ENCODE results near the gene GRIN3A.

The GRIN3A gene

DNA sequence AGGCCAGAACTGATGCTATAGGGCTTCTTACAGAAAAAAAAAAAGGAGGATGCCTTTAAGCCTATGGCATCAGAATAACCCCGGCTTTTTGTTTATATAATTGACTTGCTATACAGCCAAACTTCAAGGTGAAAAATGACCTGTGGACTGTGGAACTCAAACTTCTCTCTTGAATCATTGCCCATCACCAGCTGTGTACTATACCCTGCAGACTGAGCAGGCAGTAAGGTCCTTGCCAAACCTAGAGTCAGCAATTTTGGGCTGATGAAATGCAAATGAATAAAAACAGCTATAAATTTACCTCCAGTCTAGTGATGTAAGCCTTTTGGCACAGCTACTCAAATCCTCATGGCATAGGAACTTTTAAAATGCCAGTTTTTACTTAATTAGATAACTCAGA, 99.1 kb downstream of the GRIN3A start:
- DNase-seq (ENCODE audit: insufficient read length, low spot score) (no peak), FAIRE-seq (no peak)
- TF ChIP-seq PAX5 (IDR thresholded peaks at IDR 0.05; ENCODE audit: insufficient read depth, low read length, severe bottlenecking), result no peak
- TF ChIP-seq POLR2A (IDR thresholded peaks at IDR 0.05; ENCODE audit: low read depth, low read length), result no peak
- no peak for TF ChIP-seq POLR2AphosphoS5 (IDR thresholded peaks at IDR 0.05; ENCODE audit: low read depth, low read length)
- no peak for TF ChIP-seq POU2F2 (IDR thresholded peaks at IDR 0.05; ENCODE audit: low read depth, low read length)
- no peak for TF ChIP-seq TAF1 (IDR thresholded peaks at IDR 0.05; ENCODE audit: low read depth, low read length)
- no peak for TF ChIP-seq SPI1 (IDR thresholded peaks at IDR 0.05; ENCODE audit: low read depth, low read length)

GRCh38 chr9:101636247-101636646, 102.2 kb downstream of the GRIN3A start:
- DNase-seq (ENCODE audit: insufficient read length, low spot score) (no peak), FAIRE-seq (no peak)
- TF ChIP-seq TAF1 (IDR thresholded peaks at IDR 0.05; ENCODE audit: low read depth, low read length), result no peak
- TF ChIP-seq PAX5 (IDR thresholded peaks at IDR 0.05; ENCODE audit: insufficient read depth, low read length, severe bottlenecking), result no peak
- peak; percentile 41 for TF ChIP-seq SPI1 (IDR thresholded peaks at IDR 0.05; ENCODE audit: low read depth, low read length)

DNA sequence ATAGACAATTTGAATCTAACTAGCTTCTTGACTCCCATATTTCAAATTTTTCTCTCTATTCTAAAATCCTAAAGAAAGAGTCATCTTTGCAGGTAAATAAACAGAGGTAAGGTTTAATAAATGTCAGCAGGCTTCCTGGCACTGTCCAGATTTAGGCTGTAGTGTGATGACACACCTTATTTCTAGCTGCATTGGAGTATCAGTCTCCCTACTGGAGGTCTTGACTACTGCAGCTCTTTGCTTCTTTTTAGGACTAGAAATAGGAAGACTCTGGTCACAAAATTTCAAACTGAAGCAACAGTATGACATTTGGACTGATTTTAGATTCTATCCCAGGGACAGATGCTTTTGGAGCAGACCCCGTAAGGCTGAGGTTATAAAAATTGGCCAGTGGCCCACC, 103.0 kb downstream of the GRIN3A start:
- no peak for DNase-seq (ENCODE audit: insufficient read length, low spot score)
- FAIRE-seq, result no peak
- TF ChIP-seq SPI1 (IDR thresholded peaks at IDR 0.05; ENCODE audit: low read depth, low read length) (no peak), POLR2AphosphoS5 (IDR thresholded peaks at IDR 0.05; ENCODE audit: low read depth, low read length) (no peak), TAF1 (IDR thresholded peaks at IDR 0.05; ENCODE audit: low read depth, low read length) (no peak), POU2F2 (IDR thresholded peaks at IDR 0.05; ENCODE audit: low read depth, low read length) (no peak), POLR2A (IDR thresholded peaks at IDR 0.05; ENCODE audit: low read depth, low read length) (no peak), PAX5 (IDR thresholded peaks at IDR 0.05; ENCODE audit: insufficient read depth, low read length, severe bottlenecking) (no peak)

DNA sequence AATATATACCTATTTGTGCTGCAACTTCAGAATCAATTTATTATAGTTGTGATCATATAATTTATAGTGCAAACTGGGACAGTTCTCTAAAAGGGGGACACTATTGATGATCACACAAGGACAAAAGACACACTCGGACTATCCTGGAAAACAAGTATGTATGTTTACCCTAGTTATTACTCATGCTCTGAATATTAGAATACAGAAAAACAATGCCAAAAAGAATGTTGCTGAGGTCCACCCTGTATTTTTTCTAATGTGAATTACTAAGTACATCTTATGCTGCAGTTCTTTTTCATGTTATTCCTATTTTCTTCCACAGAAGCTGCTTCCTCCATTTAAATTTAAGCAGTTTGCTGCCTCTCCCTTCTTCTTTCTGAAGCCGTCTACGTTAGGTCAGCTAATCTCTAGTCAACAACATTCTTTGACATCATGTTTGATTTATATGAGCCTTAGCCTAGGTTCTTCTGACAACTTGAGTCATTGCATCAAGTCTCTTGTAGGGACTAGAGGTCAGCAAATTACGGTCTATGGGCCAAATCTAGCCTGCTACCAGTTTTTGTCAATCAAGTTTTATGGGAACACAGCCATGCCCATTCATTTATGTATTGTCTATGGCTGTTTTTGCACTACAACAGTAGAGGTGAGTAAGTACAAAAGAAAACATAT, 103.6 kb downstream of the GRIN3A start:
- no peak for TF ChIP-seq TAF1 (IDR thresholded peaks at IDR 0.05; ENCODE audit: low read depth, low read length)
- no peak for TF ChIP-seq SPI1 (IDR thresholded peaks at IDR 0.05; ENCODE audit: low read depth, low read length)
- no peak for TF ChIP-seq POLR2A (IDR thresholded peaks at IDR 0.05; ENCODE audit: low read depth, low read length)
- TF ChIP-seq POU2F2 (IDR thresholded peaks at IDR 0.05; ENCODE audit: low read depth, low read length), result no peak
- no peak for TF ChIP-seq POLR2AphosphoS5 (IDR thresholded peaks at IDR 0.05; ENCODE audit: low read depth, low read length)
- TF ChIP-seq PAX5 (IDR thresholded peaks at IDR 0.05; ENCODE audit: insufficient read depth, low read length, severe bottlenecking), result no peak
- no peak for DNase-seq (ENCODE audit: insufficient read length, low spot score)
- FAIRE-seq, result no peak

- DNase-seq (ENCODE audit: insufficient read length, low spot score) (no peak), FAIRE-seq (no peak)
- TF ChIP-seq SPI1 (IDR thresholded peaks at IDR 0.05; ENCODE audit: low read depth, low read length) (no peak), TAF1 (IDR thresholded peaks at IDR 0.05; ENCODE audit: low read depth, low read length) (no peak), POLR2AphosphoS5 (IDR thresholded peaks at IDR 0.05; ENCODE audit: low read depth, low read length) (no peak), POU2F2 (IDR thresholded peaks at IDR 0.05; ENCODE audit: low read depth, low read length) (no peak), PAX5 (IDR thresholded peaks at IDR 0.05; ENCODE audit: insufficient read depth, low read length, severe bottlenecking) (no peak), POLR2A (IDR thresholded peaks at IDR 0.05; ENCODE audit: low read depth, low read length) (no peak)
These were observed 105.8 kb downstream of the GRIN3A start for GRCh38 chr9:101632611-101633010.

- no peak for TF ChIP-seq TAF1 (IDR thresholded peaks at IDR 0.05; ENCODE audit: low read depth, low read length)
- TF ChIP-seq POLR2A (IDR thresholded peaks at IDR 0.05; ENCODE audit: low read depth, low read length), result no peak
- TF ChIP-seq POLR2AphosphoS5 (IDR thresholded peaks at IDR 0.05; ENCODE audit: low read depth, low read length), result no peak
- no peak for TF ChIP-seq POU2F2 (IDR thresholded peaks at IDR 0.05; ENCODE audit: low read depth, low read length)
- no peak for TF ChIP-seq PAX5 (IDR thresholded peaks at IDR 0.05; ENCODE audit: insufficient read depth, low read length, severe bottlenecking)
- no peak for TF ChIP-seq SPI1 (IDR thresholded peaks at IDR 0.05; ENCODE audit: low read depth, low read length)
- DNase-seq (ENCODE audit: insufficient read length, low spot score) (no peak), FAIRE-seq (no peak)
These were observed 106.6 kb downstream of the GRIN3A start for GRCh38 chr9:101631892-101632291.

GRCh38 chr9:101629636-101630035, 108.8 kb downstream of the GRIN3A start:
- TF ChIP-seq TAF1 (IDR thresholded peaks at IDR 0.05; ENCODE audit: low read depth, low read length) (no peak), POLR2AphosphoS5 (IDR thresholded peaks at IDR 0.05; ENCODE audit: low read depth, low read length) (no peak), POU2F2 (IDR thresholded peaks at IDR 0.05; ENCODE audit: low read depth, low read length) (no peak), PAX5 (IDR thresholded peaks at IDR 0.05; ENCODE audit: insufficient read depth, low read length, severe bottlenecking) (no peak), SPI1 (IDR thresholded peaks at IDR 0.05; ENCODE audit: low read depth, low read length) (no peak), POLR2A (IDR thresholded peaks at IDR 0.05; ENCODE audit: low read depth, low read length) (no peak)
- FAIRE-seq (no peak), DNase-seq (ENCODE audit: insufficient read length, low spot score) (no peak)

DNA sequence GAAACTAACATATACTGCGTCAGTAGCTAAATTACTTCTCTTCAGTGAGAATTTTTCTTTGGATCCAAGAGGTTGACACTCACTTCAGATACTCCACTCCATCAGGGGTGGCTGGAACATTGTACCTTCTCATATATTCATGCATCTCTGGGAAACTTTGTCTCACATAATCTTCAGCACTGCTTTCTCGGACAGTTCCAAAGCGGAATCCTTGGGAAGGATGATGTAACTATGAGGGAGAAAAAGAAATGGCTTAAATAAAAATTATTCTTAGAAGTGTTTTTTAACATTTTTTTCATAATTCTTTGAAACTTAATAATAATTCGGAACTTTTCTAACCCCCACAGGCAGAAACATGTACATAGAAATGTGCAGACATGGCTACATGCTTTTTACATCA, 110.3 kb downstream of the GRIN3A start:
- FAIRE-seq, result no peak
- TF ChIP-seq POLR2A (IDR thresholded peaks at IDR 0.05; ENCODE audit: low read depth, low read length) (no peak), TAF1 (IDR thresholded peaks at IDR 0.05; ENCODE audit: low read depth, low read length) (no peak), SPI1 (IDR thresholded peaks at IDR 0.05; ENCODE audit: low read depth, low read length) (no peak), POLR2AphosphoS5 (IDR thresholded peaks at IDR 0.05; ENCODE audit: low read depth, low read length) (no peak)
- no peak for DNase-seq (ENCODE audit: insufficient read length, low spot score)

- no peak for DNase-seq (ENCODE audit: insufficient read length, low spot score)
- TF ChIP-seq POLR2A (IDR thresholded peaks at IDR 0.05; ENCODE audit: low read depth, low read length), result no peak
- TF ChIP-seq POU2F2 (IDR thresholded peaks at IDR 0.05; ENCODE audit: low read depth, low read length), result no peak
- no peak for TF ChIP-seq TAF1 (IDR thresholded peaks at IDR 0.05; ENCODE audit: low read depth, low read length)
- TF ChIP-seq POLR2AphosphoS5 (IDR thresholded peaks at IDR 0.05; ENCODE audit: low read depth, low read length), result no peak
- TF ChIP-seq PAX5 (IDR thresholded peaks at IDR 0.05; ENCODE audit: insufficient read depth, low read length, severe bottlenecking), result no peak
- TF ChIP-seq SPI1 (IDR thresholded peaks at IDR 0.05; ENCODE audit: low read depth, low read length), result no peak
- FAIRE-seq, result no peak
These were observed 112.2 kb downstream of the GRIN3A start for GRCh38 chr9:101626295-101626694.

- DNase-seq (ENCODE audit: insufficient read length, low spot score) (no peak), FAIRE-seq (no peak)
- TF ChIP-seq PAX5 (IDR thresholded peaks at IDR 0.05; ENCODE audit: insufficient read depth, low read length, severe bottlenecking), result no peak
- TF ChIP-seq POU2F2 (IDR thresholded peaks at IDR 0.05; ENCODE audit: low read depth, low read length), result no peak
- TF ChIP-seq POLR2A (IDR thresholded peaks at IDR 0.05; ENCODE audit: low read depth, low read length), result no peak
- TF ChIP-seq POLR2AphosphoS5 (IDR thresholded peaks at IDR 0.05; ENCODE audit: low read depth, low read length), result no peak
- no peak for TF ChIP-seq TAF1 (IDR thresholded peaks at IDR 0.05; ENCODE audit: low read depth, low read length)
- no peak for TF ChIP-seq SPI1 (IDR thresholded peaks at IDR 0.05; ENCODE audit: low read depth, low read length)
These were observed 112.6 kb downstream of the GRIN3A start for GRCh38 chr9:101625876-101626275.
